Upper lobe of left lung (tissue), 6 donors: ENCODE results near the gene NFASC. TPM values are rescaled to one million over a fixed set of nuclear protein-coding genes. Genes with fewer than 3 reads are reported as not detected.

Experiments used
- ATAC-seq, 2 donors: fragments of 200-7000 bp; cut with Tn5 transposase; one replicate each; pipeline ENCODE4 v1.9.1; 2022; ENCODE audit warnings: mild to moderate bottlenecking in 2 of 2, moderate library complexity in 2 of 2; ENCODE audit not compliant: low FRiP score in 2 of 2
- DNase-seq, 2 donors: peaks; one replicate each; pipeline ENCODE4 v3.0.0-alpha.2; 2019 to 2020
- H3K27ac ChIP-seq, 4 donors: fragments of 200-600 bp; sonication (generic); one replicate each; pipeline ENCODE4 v1.5.1; 2016 to 2019
- H3K27me3 ChIP-seq, 4 donors: fragments of 200-600 bp; sonication (generic); one replicate each; pipeline ENCODE4 v1.5.1; 2017 to 2019
- H3K36me3 ChIP-seq, 4 donors: fragments of 200-600 bp; sonication (generic); one replicate each; pipeline ENCODE4 v1.5.1; 2016 to 2019
- H3K4me1 ChIP-seq, 4 donors: fragments of 200-600 bp; sonication (generic); one replicate each; pipeline ENCODE4 v1.5.1; 2018 to 2019
- H3K4me3 ChIP-seq, 4 donors: fragments of 200-600 bp; sonication (generic); one replicate each; pipeline ENCODE4 v1.5.1; 2017 to 2019; ENCODE audit warnings: mild to moderate bottlenecking in 2 of 4, moderate library complexity in 1 of 4
- H3K9me3 ChIP-seq, 4 donors: fragments of 200-600 bp; sonication (generic); one replicate each; pipeline ENCODE4 v1.5.1; 2018 to 2019
- EP300 ChIP-seq, 4 donors: sonication (generic); formaldehyde crosslinking; IDR thresholded peaks; one replicate each; pipeline ENCODE4 v1.5.1; 2017; ENCODE audit warnings: antibody characterized with exemption in 4 of 4, control low read depth in 2 of 4
- POLR2A ChIP-seq, 4 donors: fragments of 450-650 bp; IDR thresholded peaks; one replicate each; pipeline ENCODE4 v1.5.1; 2016 to 2017; ENCODE audit warnings: antibody characterized with exemption in 4 of 4, mild to moderate bottlenecking in 2 of 4
- POLR2AphosphoS5 ChIP-seq, 2 donors: sonication (generic); formaldehyde crosslinking; IDR thresholded peaks; one replicate each; pipeline ENCODE4 v1.5.1; 2017; ENCODE audit warnings: antibody characterized with exemption in 2 of 2
- WGBS, 2 donors: methylation state at CpG; one replicate each; pipeline ENCODE4 v1.1.5; 2017 to 2018; 5-methylcytosine and 5-hydroxymethylcytosine counted together
- total RNA-seq, 6 donors: library from RNA; depleted of rRNA in 4 of 6; stranded (reverse); fragments of >200 nt in 4 of 6; gene quantifications; one replicate each; pipeline versions ENCODE4 v1.1.0 to v1.2.1, GENCODE V29; 2016 to 2021
- TF ChIP-seq, protein P1 (sequence below), 6 experiments: fragments of 450-650 bp in 4 of 6; fragments of 200-600 bp in 2 of 6; sonication (generic) in 2 of 6; IDR thresholded peaks; one replicate each; pipeline ENCODE4 v1.5.1; 2016 to 2019; ENCODE audit warnings: antibody characterized with exemption in 6 of 6
- donor health status: DM: no; HTN: no; CAD: no; lungs with moderate emphysema.
- donor health status: DM: no; HTN: yes; CAD: no; lungs with severe emphysema.

The NFASC gene
- total RNA-seq, 6 donors from 2014 or later, result 5.5 to 16.8 (median 6.9) TPM

GRCh38 chr1:204874274-204874673 lies 3.6 kb downstream of the NFASC start:
- WGBS, 2 donors, result 77 to 79% methylated on average over 10 of the region's 10 CpGs
- Histone ChIP-seq H3K4me1 (no peaks in the 10 kb centered on the region), H3K27ac (no peak overlapping the region), H3K9me3 (no peaks in the 10 kb centered on the region), H3K36me3 (no peaks in the 10 kb centered on the region), H3K27me3 (no peaks in the 10 kb centered on the region), H3K4me3 (no peak overlapping the region)
- TF ChIP-seq, protein P1, sequence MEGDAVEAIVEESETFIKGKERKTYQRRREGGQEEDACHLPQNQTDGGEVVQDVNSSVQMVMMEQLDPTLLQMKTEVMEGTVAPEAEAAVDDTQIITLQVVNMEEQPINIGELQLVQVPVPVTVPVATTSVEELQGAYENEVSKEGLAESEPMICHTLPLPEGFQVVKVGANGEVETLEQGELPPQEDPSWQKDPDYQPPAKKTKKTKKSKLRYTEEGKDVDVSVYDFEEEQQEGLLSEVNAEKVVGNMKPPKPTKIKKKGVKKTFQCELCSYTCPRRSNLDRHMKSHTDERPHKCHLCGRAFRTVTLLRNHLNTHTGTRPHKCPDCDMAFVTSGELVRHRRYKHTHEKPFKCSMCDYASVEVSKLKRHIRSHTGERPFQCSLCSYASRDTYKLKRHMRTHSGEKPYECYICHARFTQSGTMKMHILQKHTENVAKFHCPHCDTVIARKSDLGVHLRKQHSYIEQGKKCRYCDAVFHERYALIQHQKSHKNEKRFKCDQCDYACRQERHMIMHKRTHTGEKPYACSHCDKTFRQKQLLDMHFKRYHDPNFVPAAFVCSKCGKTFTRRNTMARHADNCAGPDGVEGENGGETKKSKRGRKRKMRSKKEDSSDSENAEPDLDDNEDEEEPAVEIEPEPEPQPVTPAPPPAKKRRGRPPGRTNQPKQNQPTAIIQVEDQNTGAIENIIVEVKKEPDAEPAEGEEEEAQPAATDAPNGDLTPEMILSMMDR (IDR thresholded peaks at IDR 0.05), result no peak
- TF ChIP-seq POLR2A (IDR thresholded peaks at IDR 0.05), result no peak
- TF ChIP-seq POLR2AphosphoS5 (IDR thresholded peaks at IDR 0.05), result no peak
- DNase-seq, result no peak
- no peak for ATAC-seq

- WGBS, 2 donors, result 57 to 60% methylated on average over 4 of the region's 4 CpGs
- ATAC-seq, result no peak
- Histone ChIP-seq H3K4me3 (no peak overlapping the region), H3K9me3 (no peaks in the 10 kb centered on the region), H3K36me3 (no peaks in the 10 kb centered on the region), H3K4me1 (peaks cover 0 to 6% (median 0%) of the 10 kb centered on the region in 4 donors), H3K27ac (no peak overlapping the region), H3K27me3 (no peaks in the 10 kb centered on the region)
- no peak for DNase-seq
- TF ChIP-seq POLR2AphosphoS5 (IDR thresholded peaks at IDR 0.05), result no peak
- TF ChIP-seq, protein P1 (IDR thresholded peaks at IDR 0.05), result no peak
- no peak for TF ChIP-seq POLR2A (IDR thresholded peaks at IDR 0.05)
- TF ChIP-seq EP300 (IDR thresholded peaks at IDR 0.05), result no peak
Measured at GRCh38 chr1:204875255-204875654, 4.6 kb downstream of the NFASC start.

- 21 to 59% methylated on average over 4 to 5 of the region's 5 CpGs for WGBS, 2 donors
- no peaks in the 10 kb centered on the region for H3K36me3 ChIP-seq
- TF ChIP-seq EP300 (IDR thresholded peaks at IDR 0.05) (no peak), POLR2A (IDR thresholded peaks at IDR 0.05) (no peak), POLR2AphosphoS5 (IDR thresholded peaks at IDR 0.05) (no peak)
- TF ChIP-seq, protein P1 (IDR thresholded peaks at IDR 0.05), result no peak
- no peak for DNase-seq
- no peak overlapping the region for H3K4me3 ChIP-seq
- no peaks in the 10 kb centered on the region for H3K27me3 ChIP-seq
- peaks cover 0 to 7% (median 1%) of the 10 kb centered on the region in 4 donors for H3K4me1 ChIP-seq
- no peak for ATAC-seq
- no peak overlapping the region for H3K27ac ChIP-seq
- H3K9me3 ChIP-seq, result no peaks in the 10 kb centered on the region
Measured at GRCh38 chr1:204878621-204879234, 8.1 kb downstream of the NFASC start.

DNA sequence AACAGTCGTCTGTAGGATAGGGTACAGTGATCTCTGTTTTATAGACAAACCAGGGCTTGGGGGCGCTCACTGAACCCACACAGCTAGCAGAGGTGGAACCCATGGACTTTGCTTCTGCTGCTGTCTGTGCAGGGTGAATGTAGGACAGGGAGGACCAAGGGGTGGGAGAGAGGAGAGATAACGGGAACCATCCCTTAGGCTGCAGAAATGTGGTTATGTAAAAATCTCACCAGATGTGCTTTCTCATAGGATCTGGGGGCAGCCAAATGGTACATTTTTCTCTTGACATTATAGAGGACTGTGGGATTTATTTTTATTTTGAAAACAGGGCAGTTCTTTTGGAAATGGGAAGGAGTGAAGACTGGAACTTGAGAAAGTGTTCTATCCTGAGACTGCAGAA lies 8.7 kb downstream of the NFASC start:
- ATAC-seq, result no peak

More for the DNA sequence above, 8.7 kb downstream of the NFASC start:
- H3K27ac ChIP-seq, result no peak overlapping the region
- WGBS, 2 donors, result 76% methylated on average over 3 of the region's 3 CpGs
- no peak for DNase-seq
- H3K4me1 ChIP-seq, result peaks cover 0 to 7% (median 1%) of the 10 kb centered on the region in 4 donors
- H3K9me3 ChIP-seq, result no peaks in the 10 kb centered on the region
- TF ChIP-seq POLR2A (IDR thresholded peaks at IDR 0.05) (no peak), POLR2AphosphoS5 (IDR thresholded peaks at IDR 0.05) (no peak), EP300 (IDR thresholded peaks at IDR 0.05) (no peak)
- TF ChIP-seq, protein P1 (IDR thresholded peaks at IDR 0.05), result no peak
- H3K36me3 ChIP-seq, result no peaks in the 10 kb centered on the region
- no peak overlapping the region for H3K4me3 ChIP-seq
- no peaks in the 10 kb centered on the region for H3K27me3 ChIP-seq
